Peyer's patch (tissue), 4 donors: ENCODE results near the gene GTF3C1.

ENCODE experiments used
- CTCF ChIP-seq, 6 experiments: fragments of 450-650 bp in 4 of 6; fragments of 200-600 bp in 2 of 6; sonication (generic) in 1 of 6; IDR thresholded peaks; one replicate each; pipeline ENCODE4 v1.5.1; 2017 to 2019; ENCODE audit warnings: antibody characterized with exemption in 6 of 6, mild to moderate bottlenecking in 3 of 6, moderate library complexity in 1 of 6
- POLR2A ChIP-seq, 2 donors: fragments of 450-650 bp; IDR thresholded peaks; one replicate each; pipeline ENCODE4 v1.5.1; 2017; ENCODE audit warnings: antibody characterized with exemption in 2 of 2, mild to moderate bottlenecking in 2 of 2, moderate library complexity in 2 of 2

- TF ChIP-seq CTCF (IDR thresholded peaks at IDR 0.05) = no peak
- TF ChIP-seq POLR2A (IDR thresholded peaks at IDR 0.05) = no peak
These were observed 32.0 kb downstream of the GTF3C1 start for GRCh38 chr16:27517664-27518063.
